Activated CD4-positive, alpha-beta T cell treated with anti-CD3 and anti-CD28 coated beads, Interleukin-2, amount 10 ng/mL, durations not matched to agents 7 days and 5 days (primary cell): ENCODE measurements around the gene MAIP1. TPM values are rescaled to one million over a fixed set of nuclear protein-coding genes. Genes with fewer than 3 reads are reported as not detected.

Experiments
- CTCF ChIA-PET: fragments of 350-600 bp; sonication (Branson Sonifier 250); formaldehyde crosslinking; loops from one replicate; lab custom pipeline; 2021; ENCODE audit warnings: antibody characterized with exemption; lab: Charles Lee
- POLR2A ChIA-PET: fragments of 350-600 bp; sonication (Branson Sonifier 250); formaldehyde crosslinking; loops from one replicate; lab custom pipeline; 2021; ENCODE audit warnings: antibody characterized with exemption; lab: Charles Lee
- DNase-seq: peaks from one replicate; pipeline ENCODE4 v3.0.0-alpha.2; 2020
- H3K27ac Mint-ChIP-seq: one replicate; pipeline ENCODE4 v1.8.0; 2021; ENCODE audit warnings: mild to moderate bottlenecking, moderate library complexity, mixed read lengths
- H3K27me3 Mint-ChIP-seq: one replicate; pipeline ENCODE4 v1.8.0; 2021; ENCODE audit warnings: mixed read lengths
- H3K36me3 Mint-ChIP-seq: one replicate; pipeline ENCODE4 v1.8.0; 2021; ENCODE audit warnings: low read depth, mixed read lengths
- H3K4me1 Mint-ChIP-seq: one replicate; pipeline ENCODE4 v1.8.0; 2021; ENCODE audit warnings: mixed read lengths
- H3K4me3 Mint-ChIP-seq: one replicate; pipeline ENCODE4 v1.8.0; 2021; ENCODE audit warnings: mild to moderate bottlenecking, moderate library complexity, mixed read lengths
- H3K9me3 Mint-ChIP-seq: one replicate; pipeline ENCODE4 v1.8.0; 2021; ENCODE audit warnings: mixed read lengths
- total RNA-seq, 2 experiments: library from RNA; stranded (reverse); gene quantifications; one replicate each; pipeline ENCODE4 v1.2.3, GENCODE V29; 2021

MAIP1 gene
- total RNA-seq, 2 experiments from 2014 or later: 20.6 to 20.7 TPM

DNA sequence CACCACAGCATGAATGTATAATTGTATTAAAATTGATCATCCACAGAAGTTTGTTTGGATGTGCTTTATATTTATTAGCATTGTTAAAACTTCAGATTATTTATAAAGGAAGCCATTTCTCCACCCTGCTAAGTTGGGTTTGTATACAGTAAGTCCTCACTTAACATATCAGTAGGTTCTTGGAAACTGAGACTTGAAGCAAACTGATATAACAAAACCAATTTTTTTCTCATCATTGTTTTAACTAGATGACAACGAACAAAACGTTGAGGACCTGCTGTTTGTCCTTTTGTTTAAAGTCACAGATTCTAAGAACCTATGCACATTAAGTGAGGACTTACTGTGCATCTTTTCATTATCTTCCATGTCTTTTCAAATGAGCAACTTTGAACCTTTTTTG is 27.2 kb upstream of the MAIP1 start:
- Mint-ChIP-seq H3K9me3 (no peaks in the 10 kb centered on the region), H3K4me3 (no peak overlapping the region)
- CTCF ChIA-PET: interaction anchor here (1.2 kb wide), 1 partner anchor 19 kb away, joined by 3 read pairs; no protein-coding TSS in a partner anchor

DNA sequence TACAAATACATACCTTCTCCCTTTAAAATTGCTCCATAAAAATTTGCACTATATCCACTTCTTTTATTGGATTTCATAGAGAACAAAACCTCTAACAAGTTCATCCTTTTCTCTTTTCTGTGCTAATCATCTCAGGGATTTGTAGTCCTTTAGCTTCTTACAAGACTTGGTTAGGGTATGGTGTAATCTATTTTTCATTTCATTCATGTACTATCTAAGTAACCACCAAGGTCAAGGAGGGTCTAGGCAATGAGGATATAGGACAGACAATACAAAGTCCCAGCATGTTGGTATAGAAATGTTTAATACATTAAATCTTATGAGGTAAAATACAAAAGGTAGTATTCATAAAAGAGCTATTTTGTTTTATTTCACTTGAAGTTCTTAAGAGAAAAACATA is 26.8 kb upstream of the MAIP1 start:
- Mint-ChIP-seq H3K4me3 (no peak overlapping the region), H3K9me3 (no peaks in the 10 kb centered on the region), H3K36me3 (peaks cover 40% of the 10 kb centered on the region), H3K27ac (peak overlapping the region; percentile 31), H3K27me3 (no peaks in the 10 kb centered on the region), H3K4me1 (peaks cover 8% of the 10 kb centered on the region)
- ChIA-PET CTCF (interaction anchor here (1.2 kb wide), 1 partner anchor 19 kb away, joined by 3 read pairs; no protein-coding TSS in a partner anchor), POLR2A (no interaction called here)
- no peak for DNase-seq

More for the DNA sequence above, 27.2 kb upstream of the MAIP1 start:
- Mint-ChIP-seq H3K36me3 (peaks cover 40% of the 10 kb centered on the region), H3K27me3 (no peaks in the 10 kb centered on the region), H3K4me1 (peaks cover 6% of the 10 kb centered on the region), H3K27ac (no peak overlapping the region)
- no peak for DNase-seq
- POLR2A ChIA-PET: no interaction called here

DNA sequence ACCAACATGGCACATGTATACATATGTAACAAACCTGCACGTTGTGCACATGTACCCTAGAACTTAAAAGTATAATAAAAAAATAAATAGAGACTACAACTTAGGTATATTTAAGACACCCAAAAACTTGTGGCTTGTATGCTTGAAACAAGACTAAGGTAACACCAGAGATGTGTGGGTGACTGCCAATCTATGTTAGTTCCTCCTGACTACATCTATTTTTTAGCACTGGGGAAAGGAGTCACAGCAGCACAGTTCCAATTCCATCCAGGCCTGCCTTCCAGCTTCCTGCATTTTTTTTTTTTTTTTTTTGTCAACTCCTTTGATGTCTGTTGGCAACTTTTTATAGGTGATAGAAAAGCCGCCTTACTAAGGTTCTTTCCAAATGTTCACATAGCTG is 26.1 kb upstream of the MAIP1 start:
- ChIA-PET CTCF (interaction anchor here (0.7 to 1.2 kb wide), 3 partner anchors 20 to 233 kb away, joined by 3 to 5 read pairs (median 4); no protein-coding TSS in a partner anchor), POLR2A (no interaction called here)
- Mint-ChIP-seq H3K4me1 (peaks cover 6% of the 10 kb centered on the region), H3K9me3 (no peaks in the 10 kb centered on the region), H3K4me3 (no peak overlapping the region), H3K27ac (no peak overlapping the region), H3K27me3 (no peaks in the 10 kb centered on the region), H3K36me3 (peaks cover 41% of the 10 kb centered on the region)
- DNase-seq: no peak

DNA sequence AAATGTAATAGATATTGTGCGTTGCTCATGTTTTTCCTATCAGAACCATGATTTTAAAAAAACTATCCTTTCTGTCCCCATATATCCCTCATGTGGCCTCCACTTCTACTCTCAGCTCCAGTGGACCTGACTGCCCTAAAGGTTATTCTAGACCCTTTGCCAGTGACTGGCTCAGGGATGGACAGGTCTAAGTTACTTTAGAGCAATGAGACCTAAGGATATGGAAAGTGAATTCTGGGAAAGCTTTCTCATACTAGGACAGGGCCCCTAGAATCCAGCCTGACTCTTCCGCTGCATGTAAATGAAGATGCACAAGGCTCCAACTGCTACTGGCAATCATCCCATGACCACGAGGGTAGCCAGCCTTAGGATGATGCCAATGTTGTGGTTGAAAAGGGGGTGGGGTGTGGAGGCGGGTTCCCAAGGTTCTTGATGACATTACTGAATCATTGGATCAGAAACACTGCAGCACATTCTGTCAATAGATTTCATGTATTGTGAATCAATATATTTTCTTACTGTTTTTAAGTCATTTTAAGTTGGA is 23.0 kb upstream of the MAIP1 start:
- Mint-ChIP-seq H3K27ac (no peak overlapping the region), H3K36me3 (peaks cover 32% of the 10 kb centered on the region), H3K9me3 (no peaks in the 10 kb centered on the region), H3K4me3 (no peak overlapping the region), H3K27me3 (no peaks in the 10 kb centered on the region), H3K4me1 (peaks cover 6% of the 10 kb centered on the region)
- DNase-seq: no peak
- POLR2A ChIA-PET: no interaction called here
- CTCF ChIA-PET: no interaction called here

DNA sequence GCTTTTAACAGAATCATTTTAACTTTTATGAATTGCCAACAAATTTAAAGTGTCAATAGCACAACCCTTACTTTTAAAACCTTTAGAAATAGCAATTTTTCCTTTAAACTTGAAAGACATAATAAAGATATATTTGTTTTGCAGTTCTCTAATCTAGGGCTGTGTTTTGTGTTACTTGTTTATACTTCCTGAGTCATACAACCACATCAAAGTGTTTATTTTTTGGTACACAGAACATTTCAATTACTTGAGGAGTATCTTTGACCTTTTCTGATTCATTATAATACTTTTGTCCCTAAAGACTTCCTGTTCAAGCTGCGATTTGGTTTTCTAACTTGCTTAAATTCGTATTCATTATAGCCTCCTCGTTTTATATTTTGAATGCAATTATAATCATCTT is 21.9 kb upstream of the MAIP1 start:
- H3K9me3 Mint-ChIP-seq: no peaks in the 10 kb centered on the region
- ChIA-PET CTCF (interaction anchor here (0.6 kb wide), 2 partner anchors 231 to 490 kb away, joined by 3 read pairs; no protein-coding TSS in a partner anchor), POLR2A (no interaction called here)
- no peak overlapping the region for H3K27ac Mint-ChIP-seq
- H3K4me1 Mint-ChIP-seq: peaks cover 6% of the 10 kb centered on the region
- H3K4me3 Mint-ChIP-seq: no peak overlapping the region
- H3K36me3 Mint-ChIP-seq: peaks cover 33% of the 10 kb centered on the region
- no peaks in the 10 kb centered on the region for H3K27me3 Mint-ChIP-seq
- DNase-seq: no peak

DNA sequence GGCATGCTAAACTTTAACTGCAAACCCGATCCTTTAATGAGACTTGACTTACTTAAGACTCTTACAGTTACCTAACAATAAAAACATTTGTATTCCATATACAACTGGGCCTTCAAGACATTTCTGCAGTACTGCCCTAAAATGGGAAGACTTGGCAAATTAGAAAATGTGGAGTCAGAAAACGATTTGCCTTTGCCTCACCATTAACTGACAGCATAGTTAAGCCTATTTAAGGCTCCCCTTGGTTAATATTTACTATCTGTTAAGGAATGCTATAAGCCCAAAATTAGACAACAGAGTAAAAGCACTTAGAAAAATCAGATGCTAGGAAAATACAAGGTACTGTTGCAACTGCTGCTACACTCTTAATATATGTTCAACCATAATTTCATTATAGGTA is 18.8 kb upstream of the MAIP1 start:
- no peak overlapping the region for H3K27ac Mint-ChIP-seq

DNA sequence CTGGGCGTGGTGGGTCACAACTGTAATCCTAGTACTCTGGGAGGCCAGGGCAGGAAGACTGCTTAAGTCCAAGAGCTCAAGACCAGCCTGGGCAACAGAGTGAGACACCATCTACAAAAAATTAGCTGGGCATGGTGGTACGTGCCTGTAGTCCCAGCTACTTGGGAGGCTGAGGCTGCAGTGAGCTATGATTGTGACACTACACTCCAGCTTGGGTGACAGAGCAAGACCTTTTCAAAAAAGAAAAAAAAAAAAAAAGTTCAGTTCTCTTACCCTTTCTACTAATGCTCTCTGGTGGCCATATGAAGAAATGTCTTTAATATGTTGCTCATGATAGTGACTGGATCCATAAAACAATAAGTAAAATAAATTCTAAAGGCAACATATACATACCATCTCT is 15.0 kb upstream of the MAIP1 start:
- POLR2A ChIA-PET: no interaction called here
- no peak for DNase-seq
- no peaks in the 10 kb centered on the region for H3K27me3 Mint-ChIP-seq
- H3K9me3 Mint-ChIP-seq: no peaks in the 10 kb centered on the region
- no peak overlapping the region for H3K27ac Mint-ChIP-seq
- H3K4me1 Mint-ChIP-seq: peaks cover 10% of the 10 kb centered on the region
- peaks cover 33% of the 10 kb centered on the region for H3K36me3 Mint-ChIP-seq
- CTCF ChIA-PET: interaction anchor here (0.7 to 1.3 kb wide), 4 partner anchors 10 to 432 kb away, joined by 3 to 8 read pairs (median 4); no protein-coding TSS in a partner anchor
- no peak overlapping the region for H3K4me3 Mint-ChIP-seq

More for the DNA sequence above, 18.8 kb upstream of the MAIP1 start:
- no peak for DNase-seq
- Mint-ChIP-seq H3K4me1 (peaks cover 7% of the 10 kb centered on the region), H3K27me3 (no peaks in the 10 kb centered on the region), H3K4me3 (no peak overlapping the region), H3K36me3 (peaks cover 30% of the 10 kb centered on the region), H3K9me3 (no peaks in the 10 kb centered on the region)
- ChIA-PET POLR2A (no interaction called here), CTCF (no interaction called here)

DNA sequence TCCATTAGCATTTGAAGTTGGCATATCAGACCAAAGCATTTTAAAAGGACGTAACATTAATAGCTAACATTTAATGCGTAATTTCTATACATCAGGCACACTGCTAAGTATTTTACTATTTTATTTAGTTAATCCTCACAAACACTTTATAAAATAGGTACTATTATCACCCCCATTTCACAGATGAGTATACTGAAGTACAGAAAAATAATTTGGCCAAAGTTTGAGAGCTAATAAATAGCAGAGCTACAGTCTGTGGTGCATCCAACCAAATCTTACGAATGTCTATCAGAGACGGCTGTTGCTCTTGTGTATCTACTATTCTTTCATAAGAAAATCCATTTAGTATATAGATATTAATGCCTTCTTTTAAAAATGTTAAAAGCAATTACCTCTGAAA is 12.0 kb upstream of the MAIP1 start:
- no peak for DNase-seq
- no peak overlapping the region for H3K27ac Mint-ChIP-seq
- H3K9me3 Mint-ChIP-seq: no peaks in the 10 kb centered on the region
- H3K36me3 Mint-ChIP-seq: peaks cover 40% of the 10 kb centered on the region
- no peak overlapping the region for H3K4me3 Mint-ChIP-seq
- ChIA-PET CTCF (no interaction called here), POLR2A (no interaction called here)
- H3K27me3 Mint-ChIP-seq: no peaks in the 10 kb centered on the region
- H3K4me1 Mint-ChIP-seq: peaks cover 22% of the 10 kb centered on the region

DNA sequence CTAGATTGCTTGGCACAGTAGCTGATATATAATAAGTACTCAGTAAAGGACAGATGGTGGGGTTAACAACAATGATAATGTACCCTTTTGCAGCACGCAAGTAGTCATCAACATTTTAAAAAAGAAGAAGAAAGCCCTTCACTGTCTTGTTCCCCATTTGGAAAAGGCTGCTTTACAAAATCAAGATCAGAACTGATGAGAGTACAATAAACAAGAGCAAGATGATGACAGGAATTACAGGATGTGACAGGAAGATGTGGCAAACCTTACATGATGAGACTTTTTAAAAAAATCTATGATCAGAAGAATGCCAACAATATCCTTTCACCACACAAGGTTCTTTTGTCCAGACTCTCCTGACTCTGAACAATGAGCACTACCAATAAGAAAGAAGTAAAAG is 9.2 kb upstream of the MAIP1 start:
- Mint-ChIP-seq H3K4me1 (peaks cover 33% of the 10 kb centered on the region), H3K27me3 (no peaks in the 10 kb centered on the region), H3K9me3 (no peaks in the 10 kb centered on the region), H3K36me3 (peaks cover 34% of the 10 kb centered on the region), H3K4me3 (no peak overlapping the region), H3K27ac (no peak overlapping the region)
- ChIA-PET CTCF (no interaction called here), POLR2A (no interaction called here)
- no peak for DNase-seq

DNA sequence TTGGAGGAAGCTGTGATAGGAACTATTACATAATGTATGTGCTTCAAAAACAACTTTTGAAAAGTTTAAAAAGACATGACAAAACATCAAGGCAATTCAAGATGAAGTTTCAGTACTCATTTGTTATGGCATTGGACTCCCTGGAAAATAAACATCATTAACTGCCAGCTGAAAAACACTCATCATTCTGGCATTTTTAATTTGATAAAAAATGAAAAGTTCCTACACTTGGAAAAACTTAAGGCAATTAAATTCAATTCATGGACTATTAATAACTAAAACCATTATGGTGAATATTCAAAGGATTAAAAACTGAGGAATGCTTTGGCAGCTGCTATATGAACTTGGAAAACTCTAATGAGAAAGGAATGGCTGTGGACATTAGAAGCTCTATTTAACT is 8.5 kb upstream of the MAIP1 start:
- ChIA-PET POLR2A (no interaction called here), CTCF (interaction anchor here (0.5 kb wide), 1 partner anchor 1001 kb away, joined by 3 read pairs; no protein-coding TSS in a partner anchor)
- Mint-ChIP-seq H3K36me3 (peaks cover 34% of the 10 kb centered on the region), H3K4me3 (no peak overlapping the region), H3K27ac (peak overlapping the region; percentile 9), H3K4me1 (peaks cover 38% of the 10 kb centered on the region), H3K27me3 (no peaks in the 10 kb centered on the region), H3K9me3 (no peaks in the 10 kb centered on the region)
- DNase-seq: no peak

DNA sequence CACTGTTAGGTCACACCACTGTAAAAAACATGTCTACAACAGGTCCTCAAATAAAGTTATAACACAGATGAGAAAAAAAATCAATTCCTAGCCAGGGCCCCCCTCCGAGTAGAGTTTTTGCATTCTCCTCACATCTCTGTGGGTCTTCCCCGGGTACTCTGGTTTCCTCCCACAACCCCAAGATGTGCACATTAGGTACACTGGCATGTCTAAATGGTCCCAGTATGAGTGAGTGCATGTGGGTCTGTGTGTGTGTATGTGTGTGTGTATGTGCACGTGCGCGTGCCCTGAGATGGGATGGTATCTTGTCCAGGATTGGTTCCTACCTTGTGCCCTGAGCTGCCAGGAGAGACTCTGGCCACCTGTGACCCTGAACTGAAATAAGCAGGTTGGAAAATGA is 5.0 kb upstream of the MAIP1 start:
- Mint-ChIP-seq H3K36me3 (peaks cover 23% of the 10 kb centered on the region), H3K9me3 (no peaks in the 10 kb centered on the region), H3K4me3 (no peak overlapping the region), H3K4me1 (peaks cover 59% of the 10 kb centered on the region), H3K27me3 (no peaks in the 10 kb centered on the region), H3K27ac (peak overlapping the region; percentile 33)
- POLR2A ChIA-PET: no interaction called here
- DNase-seq: no peak
- CTCF ChIA-PET: interaction anchor here (0.8 to 2.1 kb wide), 2 partner anchors 10 to 23 kb away, joined by 3 to 8 read pairs; no protein-coding TSS in a partner anchor

DNA sequence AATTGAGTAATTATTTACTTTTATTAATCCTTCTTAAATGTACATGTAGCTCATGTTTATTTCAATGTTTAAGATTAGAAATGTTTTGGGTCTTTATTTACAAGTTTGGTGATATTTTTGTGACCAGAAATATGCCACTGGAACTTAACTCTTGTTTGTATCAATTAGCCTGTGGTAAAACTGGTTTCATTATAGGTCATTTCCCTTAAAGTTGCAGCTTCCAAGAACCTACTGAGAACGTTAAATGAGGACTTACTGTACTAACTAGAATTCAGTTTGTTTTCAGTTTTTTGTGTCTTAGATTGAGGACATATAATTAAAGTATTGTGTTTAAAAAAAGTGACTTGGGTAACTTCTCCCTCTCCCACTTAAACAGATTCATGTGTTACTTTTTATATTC is 4.4 kb upstream of the MAIP1 start:
- H3K9me3 Mint-ChIP-seq: no peaks in the 10 kb centered on the region
- peaks cover 59% of the 10 kb centered on the region for H3K4me1 Mint-ChIP-seq
- POLR2A ChIA-PET: interaction anchor here (0.6 kb wide), 1 partner anchor 246 kb away, joined by 3 read pairs; no protein-coding TSS in a partner anchor
- CTCF ChIA-PET: interaction anchor here (0.8 to 2.1 kb wide), 2 partner anchors 11 to 23 kb away, joined by 3 to 8 read pairs; no protein-coding TSS in a partner anchor
- H3K27ac Mint-ChIP-seq: peak overlapping the region; percentile 33
- no peaks in the 10 kb centered on the region for H3K27me3 Mint-ChIP-seq
- no peak for DNase-seq
- peaks cover 19% of the 10 kb centered on the region for H3K36me3 Mint-ChIP-seq
- H3K4me3 Mint-ChIP-seq: no peak overlapping the region

DNA sequence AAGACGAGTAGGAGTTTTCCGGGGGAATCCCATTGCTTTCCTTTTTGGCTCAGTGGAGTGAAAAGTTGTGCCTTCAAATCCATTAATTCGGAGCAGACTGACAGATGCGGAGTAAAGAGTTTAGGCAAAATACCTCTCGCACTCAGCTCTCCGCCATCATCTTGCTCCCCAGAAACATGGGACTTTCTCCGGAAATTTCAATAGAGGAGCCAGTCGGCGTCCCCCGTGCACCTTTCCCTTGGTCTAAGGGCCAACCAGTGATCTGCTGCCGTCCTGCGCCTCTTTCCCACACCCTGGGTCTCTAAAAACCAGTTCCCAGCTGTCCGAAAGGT is 409 bp upstream of the MAIP1 start:
- ChIA-PET CTCF (interaction anchor here (1.0 to 1.3 kb wide), 2 partner anchors 14 to 18 kb away, joined by 3 read pairs; no protein-coding TSS in a partner anchor), POLR2A (no interaction called here)
- Mint-ChIP-seq H3K9me3 (no peaks in the 10 kb centered on the region), H3K27ac (peak overlapping the region; percentile 95), H3K4me3 (peak overlapping the region; percentile 99), H3K27me3 (no peaks in the 10 kb centered on the region), H3K4me1 (peaks cover 71% of the 10 kb centered on the region), H3K36me3 (peaks cover 16% of the 10 kb centered on the region)
- no peak for DNase-seq
